GM12891 (cell line): Measurements from ENCODE around the gene CADM1.

Experiments used
- POLR2A ChIP-seq: IDR thresholded peaks from 2 replicates; pipeline ENCODE4 v1.6.1; 2011; ENCODE audit warnings: low read depth, low read length, control low read depth
- POLR2AphosphoS5 ChIP-seq: IDR thresholded peaks from 2 replicates; pipeline ENCODE4 v1.6.1; 2011; ENCODE audit warnings: low read depth, low read length, control low read depth
- SPI1 ChIP-seq: IDR thresholded peaks from 2 replicates; pipeline ENCODE4 v1.6.1; 2011; ENCODE audit warnings: low read depth, low read length, control low read depth

- no peak for TF ChIP-seq POLR2A
- TF ChIP-seq POLR2AphosphoS5: no peak
- no peak for TF ChIP-seq SPI1
Measured at GRCh38 chr11:115133475-115134209, 370.6 kb downstream of the CADM1 start.
